ENCODE data around the gene ZACN.

The ZACN gene

DNA sequence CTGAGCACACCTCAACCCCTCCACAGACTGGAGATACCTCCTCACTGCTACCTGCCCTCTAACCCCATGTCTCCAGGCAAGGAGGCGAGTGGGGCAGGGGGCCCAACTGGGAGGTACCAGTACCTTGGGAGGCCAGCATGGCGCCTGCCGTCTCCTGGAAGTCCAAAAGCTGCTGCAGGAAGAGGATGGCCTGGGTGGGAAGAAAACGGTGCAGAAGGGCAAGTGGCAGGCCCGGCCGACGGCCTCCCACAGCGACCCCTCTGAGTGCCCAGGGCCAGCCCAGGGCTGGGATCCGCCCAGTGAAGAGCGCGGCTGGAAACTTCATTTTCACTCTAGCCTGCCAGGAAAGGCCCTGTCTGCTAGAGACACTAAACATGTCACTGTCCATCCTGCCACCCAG, 8.5 kb downstream of the ZACN start:
- no peaks in the 10 kb centered on the region for H3K9me3 ChIP-seq (ENCODE audit: low read length)
- H3K27me3 ChIP-seq (ENCODE audit: control insufficient read depth in 1 of 2, insufficient read depth in 2 of 2, low read length in 2 of 2), result no peaks in the 10 kb centered on the region
- no peak overlapping the region for H3K4me3 ChIP-seq (ENCODE audit: low read depth in 1 of 2, low read length in 2 of 2)
- H3K4me1 ChIP-seq (ENCODE audit: insufficient read depth, low read length), result no peaks in the 10 kb centered on the region
- H3K36me3 ChIP-seq (ENCODE audit: insufficient read depth, low read length), result peaks cover 92% of the 10 kb centered on the region
- no peak overlapping the region for H3K9ac ChIP-seq (ENCODE audit: low read length)
- H3K27ac ChIP-seq (ENCODE audit: low read depth, low read length), result no peak overlapping the region

DNA sequence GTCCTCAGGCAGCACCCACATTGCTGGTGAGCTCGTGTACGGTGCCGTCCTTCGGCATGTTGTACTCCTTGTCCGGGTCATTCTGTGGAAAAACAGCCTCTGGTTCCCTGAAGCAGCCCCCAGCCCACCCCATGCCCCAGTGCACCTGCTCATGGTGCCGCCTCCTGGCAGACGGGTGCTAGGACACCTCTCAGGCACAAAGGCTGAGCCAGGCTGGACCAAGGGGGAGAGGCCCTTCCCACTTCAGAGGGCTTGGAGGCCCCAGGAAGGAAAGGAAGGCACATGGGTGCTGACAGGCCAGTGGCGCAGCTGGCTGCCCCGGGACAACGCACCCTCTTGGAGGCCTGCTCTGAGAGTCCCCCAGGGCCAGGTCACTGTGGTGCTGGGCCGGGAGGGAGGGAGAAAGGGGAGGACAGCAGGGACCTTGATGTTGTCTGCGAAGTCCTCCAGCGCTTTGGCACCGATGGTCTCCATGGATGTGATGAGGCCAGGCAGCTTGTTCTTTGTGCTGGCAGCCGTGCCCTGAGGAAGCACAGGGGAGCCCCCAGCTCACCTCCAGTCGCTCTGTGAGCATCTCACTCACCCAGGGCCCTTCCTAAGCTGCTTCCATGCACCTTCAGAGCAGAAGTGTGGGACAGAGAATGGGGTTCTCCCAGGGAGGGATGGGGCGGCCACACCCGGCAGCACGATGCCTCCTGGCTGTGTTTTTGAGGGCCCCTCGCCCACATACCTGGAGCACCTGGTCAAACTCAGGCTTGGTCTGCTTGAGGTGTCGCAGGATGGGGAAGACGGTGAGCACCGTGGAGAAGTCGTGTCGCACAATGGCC, 9.3 kb downstream of the ZACN start:
- Histone ChIP-seq H3K27me3 (ENCODE audit: control insufficient read depth in 1 of 2, insufficient read depth in 2 of 2, low read length in 2 of 2) (no peaks in the 10 kb centered on the region), H3K4me1 (ENCODE audit: insufficient read depth, low read length) (no peaks in the 10 kb centered on the region), H3K36me3 (ENCODE audit: insufficient read depth, low read length) (peaks cover 95% of the 10 kb centered on the region), H3K9me3 (ENCODE audit: low read length) (no peaks in the 10 kb centered on the region), H3K4me3 (ENCODE audit: low read depth in 1 of 2, low read length in 2 of 2) (no peak overlapping the region), H3K9ac (ENCODE audit: low read length) (no peak overlapping the region), H3K27ac (ENCODE audit: low read depth, low read length) (no peak overlapping the region)

DNA sequence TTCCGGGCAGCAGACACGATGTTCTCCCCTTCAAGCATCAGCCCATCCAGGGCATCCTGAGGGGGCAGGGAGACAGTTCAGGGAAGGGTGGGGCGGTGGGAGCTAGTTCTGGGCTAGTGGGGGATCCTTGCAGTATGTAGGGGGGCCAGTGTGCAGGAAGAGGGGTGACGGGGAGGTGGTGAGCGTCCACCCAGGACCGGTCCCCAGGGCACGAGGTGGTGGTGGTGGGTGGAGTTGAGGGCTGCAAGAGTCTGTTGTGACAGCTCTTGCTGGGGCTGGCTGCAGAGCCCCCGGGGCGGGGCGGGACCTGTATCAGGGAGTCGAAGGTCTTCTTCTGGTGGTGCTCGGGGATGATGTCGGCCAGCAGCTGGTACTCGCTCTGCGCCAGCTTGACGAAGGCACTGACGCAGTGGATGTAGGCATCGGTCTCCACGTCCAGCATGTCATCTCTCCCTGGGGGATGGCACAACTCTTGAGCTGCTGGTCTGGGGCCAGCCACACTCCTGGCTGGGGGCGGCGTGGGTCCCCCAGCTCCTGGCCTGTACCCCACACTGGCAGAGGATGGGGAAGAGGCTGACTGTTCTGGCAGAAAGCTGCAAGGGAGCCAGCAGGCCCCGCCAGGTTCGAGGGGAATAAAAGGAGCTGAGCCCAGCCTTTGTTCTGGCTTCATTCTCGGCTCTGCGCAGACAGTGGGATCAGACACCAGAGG, 10.0 kb downstream of the ZACN start:
- H3K36me3 ChIP-seq (ENCODE audit: insufficient read depth, low read length), result peaks cover 95% of the 10 kb centered on the region
- no peaks in the 10 kb centered on the region for H3K27me3 ChIP-seq (ENCODE audit: control insufficient read depth in 1 of 2, insufficient read depth in 2 of 2, low read length in 2 of 2)
- H3K27ac ChIP-seq (ENCODE audit: low read depth, low read length), result no peak overlapping the region
- no peak overlapping the region for H3K4me3 ChIP-seq (ENCODE audit: low read depth in 1 of 2, low read length in 2 of 2)
- H3K4me1 ChIP-seq (ENCODE audit: insufficient read depth, low read length), result no peaks in the 10 kb centered on the region
- no peaks in the 10 kb centered on the region for H3K9me3 ChIP-seq (ENCODE audit: low read length)
- H3K9ac ChIP-seq (ENCODE audit: low read length), result no peak overlapping the region

- H3K9me3 ChIP-seq (ENCODE audit: low read length), result no peaks in the 10 kb centered on the region
- peaks cover 95% of the 10 kb centered on the region for H3K36me3 ChIP-seq (ENCODE audit: insufficient read depth, low read length)
- no peaks in the 10 kb centered on the region for H3K27me3 ChIP-seq (ENCODE audit: control insufficient read depth in 1 of 2, insufficient read depth in 2 of 2, low read length in 2 of 2)
- H3K9ac ChIP-seq (ENCODE audit: low read length), result no peak overlapping the region
- H3K4me1 ChIP-seq (ENCODE audit: insufficient read depth, low read length), result no peaks in the 10 kb centered on the region
- H3K27ac ChIP-seq (ENCODE audit: low read depth, low read length), result no peak overlapping the region
- no peak overlapping the region for H3K4me3 ChIP-seq (ENCODE audit: low read depth in 1 of 2, low read length in 2 of 2)
Observed at GRCh38 chr17:76089680-76090516, 10.9 kb downstream of the ZACN start.

- peaks cover 91% of the 10 kb centered on the region for H3K36me3 ChIP-seq (ENCODE audit: insufficient read depth, low read length)
- H3K4me1 ChIP-seq (ENCODE audit: insufficient read depth, low read length), result no peaks in the 10 kb centered on the region
- H3K9ac ChIP-seq (ENCODE audit: low read length), result no peak overlapping the region
- H3K27ac ChIP-seq (ENCODE audit: low read depth, low read length), result no peak overlapping the region
- no peaks in the 10 kb centered on the region for H3K9me3 ChIP-seq (ENCODE audit: low read length)
- no peak overlapping the region for H3K4me3 ChIP-seq (ENCODE audit: low read depth in 1 of 2, low read length in 2 of 2)
- no peaks in the 10 kb centered on the region for H3K27me3 ChIP-seq (ENCODE audit: control insufficient read depth in 1 of 2, insufficient read depth in 2 of 2, low read length in 2 of 2)
Observed at GRCh38 chr17:76090517-76091129, 11.6 kb downstream of the ZACN start.

- no peak overlapping the region for H3K27ac ChIP-seq (ENCODE audit: low read depth, low read length)
- no peak overlapping the region for H3K9ac ChIP-seq (ENCODE audit: low read length)
- H3K4me1 ChIP-seq (ENCODE audit: insufficient read depth, low read length), result no peaks in the 10 kb centered on the region
- H3K36me3 ChIP-seq (ENCODE audit: insufficient read depth, low read length), result peaks cover 85% of the 10 kb centered on the region
- no peak overlapping the region for H3K4me3 ChIP-seq (ENCODE audit: low read depth in 1 of 2, low read length in 2 of 2)
- H3K9me3 ChIP-seq (ENCODE audit: low read length), result no peaks in the 10 kb centered on the region
- no peaks in the 10 kb centered on the region for H3K27me3 ChIP-seq (ENCODE audit: control insufficient read depth in 1 of 2, insufficient read depth in 2 of 2, low read length in 2 of 2)
Observed at GRCh38 chr17:76091526-76092286, 12.7 kb downstream of the ZACN start.

GRCh38 chr17:76092526-76093413, 13.8 kb downstream of the ZACN start:
- no peak overlapping the region for H3K27ac ChIP-seq (ENCODE audit: low read depth, low read length)
- no peaks in the 10 kb centered on the region for H3K27me3 ChIP-seq (ENCODE audit: control insufficient read depth in 1 of 2, insufficient read depth in 2 of 2, low read length in 2 of 2)
- peaks cover 84% of the 10 kb centered on the region for H3K36me3 ChIP-seq (ENCODE audit: insufficient read depth, low read length)
- no peak overlapping the region for H3K9ac ChIP-seq (ENCODE audit: low read length)
- no peaks in the 10 kb centered on the region for H3K4me1 ChIP-seq (ENCODE audit: insufficient read depth, low read length)
- H3K4me3 ChIP-seq (ENCODE audit: low read depth in 1 of 2, low read length in 2 of 2), result no peak overlapping the region
- H3K9me3 ChIP-seq (ENCODE audit: low read length), result no peaks in the 10 kb centered on the region

DNA sequence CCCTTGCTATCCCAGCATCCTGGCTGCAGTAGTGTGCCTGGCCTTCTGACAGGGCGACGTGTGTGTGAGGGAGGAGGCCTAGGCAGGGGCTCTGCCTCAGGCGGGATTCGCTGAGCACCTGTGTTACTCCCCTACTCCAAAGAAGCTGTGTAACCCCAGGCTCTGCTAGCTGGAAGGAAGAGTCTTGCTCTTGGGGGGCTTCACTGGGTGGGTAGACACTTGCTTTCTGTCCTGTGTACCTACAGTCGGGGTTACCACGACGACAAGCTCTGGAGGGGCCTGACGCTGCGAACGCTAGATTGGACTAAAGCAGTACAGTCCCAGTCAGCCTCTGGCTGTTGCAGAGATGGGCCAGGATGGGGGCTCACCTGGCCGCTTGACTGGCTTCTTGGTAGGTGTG, 15.1 kb downstream of the ZACN start:
- Histone ChIP-seq H3K9me3 (ENCODE audit: low read length) (no peaks in the 10 kb centered on the region), H3K4me1 (ENCODE audit: insufficient read depth, low read length) (no peaks in the 10 kb centered on the region), H3K9ac (ENCODE audit: low read length) (no peak overlapping the region), H3K27ac (ENCODE audit: low read depth, low read length) (no peak overlapping the region), H3K27me3 (ENCODE audit: control insufficient read depth in 1 of 2, insufficient read depth in 2 of 2, low read length in 2 of 2) (no peaks in the 10 kb centered on the region), H3K36me3 (ENCODE audit: insufficient read depth, low read length) (peaks cover 75% of the 10 kb centered on the region), H3K4me3 (ENCODE audit: low read depth in 1 of 2, low read length in 2 of 2) (no peak overlapping the region)

- Histone ChIP-seq H3K4me1 (ENCODE audit: insufficient read depth, low read length) (no peaks in the 10 kb centered on the region), H3K36me3 (ENCODE audit: insufficient read depth, low read length) (peaks cover 64% of the 10 kb centered on the region), H3K9ac (ENCODE audit: low read length) (no peak overlapping the region)
Observed at GRCh38 chr17:76095943-76096342, 17.0 kb downstream of the ZACN start.

GRCh38 chr17:76097716-76098295, 18.8 kb downstream of the ZACN start:
- peaks cover 8% of the 10 kb centered on the region for H3K4me1 ChIP-seq (ENCODE audit: insufficient read depth, low read length)
- H3K27me3 ChIP-seq (ENCODE audit: control insufficient read depth in 1 of 2, insufficient read depth in 2 of 2, low read length in 2 of 2), result no peaks in the 10 kb centered on the region
- H3K9me3 ChIP-seq (ENCODE audit: low read length), result no peaks in the 10 kb centered on the region
- no peak overlapping the region for H3K4me3 ChIP-seq (ENCODE audit: low read depth in 1 of 2, low read length in 2 of 2)
- peaks cover 58% of the 10 kb centered on the region for H3K36me3 ChIP-seq (ENCODE audit: insufficient read depth, low read length)
- no peak overlapping the region for H3K27ac ChIP-seq (ENCODE audit: low read depth, low read length)
- no peak overlapping the region for H3K9ac ChIP-seq (ENCODE audit: low read length)

More at GRCh38 chr17:76095943-76096342, 17.0 kb downstream of the ZACN start:
- H3K9me3 ChIP-seq (ENCODE audit: low read length), result no peaks in the 10 kb centered on the region
- H3K27me3 ChIP-seq (ENCODE audit: control insufficient read depth in 1 of 2, insufficient read depth in 2 of 2, low read length in 2 of 2), result no peaks in the 10 kb centered on the region
- no peak overlapping the region for H3K27ac ChIP-seq (ENCODE audit: low read depth, low read length)
- no peak overlapping the region for H3K4me3 ChIP-seq (ENCODE audit: low read depth in 1 of 2, low read length in 2 of 2)
